Measurements from ENCODE around the gene PRKAG2.

The PRKAG2 gene

GRCh38 chr7:151768805-151769187 lies 108.1 kb downstream of the PRKAG2 start:
- in situ Hi-C loops (cut with HindIII; ENCODE audit: low sequenced_read_pairs): no loop called here
- H3K4me3 ChIP-seq (ENCODE audit: low read depth, low read length): no peak overlapping the region
- TF ChIP-seq CTCF (IDR thresholded peaks at IDR 0.05; ENCODE audit: low read depth, low read length, missing control alignments): no peak
- no peak for DNase-seq (ENCODE audit: low read depth)

GRCh38 chr7:151767557-151767956 lies 109.4 kb downstream of the PRKAG2 start:
- no peak for TF ChIP-seq CTCF (IDR thresholded peaks at IDR 0.05; ENCODE audit: low read depth, low read length, missing control alignments)
- no peak for DNase-seq (ENCODE audit: low read depth)
- H3K4me3 ChIP-seq (ENCODE audit: low read depth, low read length): no peak overlapping the region
- in situ Hi-C loops (cut with HindIII; ENCODE audit: low sequenced_read_pairs): no loop called here

- TF ChIP-seq CTCF (IDR thresholded peaks at IDR 0.05; ENCODE audit: low read depth, low read length, missing control alignments): no peak
- in situ Hi-C loops (cut with HindIII; ENCODE audit: low sequenced_read_pairs): no loop called here
- no peak overlapping the region for H3K4me3 ChIP-seq (ENCODE audit: low read depth, low read length)
- no peak for DNase-seq (ENCODE audit: low read depth)
Observed at GRCh38 chr7:151764056-151764920, 112.6 kb downstream of the PRKAG2 start.

- no peak for DNase-seq (ENCODE audit: low read depth)
- no peak for TF ChIP-seq CTCF (IDR thresholded peaks at IDR 0.05; ENCODE audit: low read depth, low read length, missing control alignments)
- H3K4me3 ChIP-seq (ENCODE audit: low read depth, low read length): no peak overlapping the region
- in situ Hi-C loops (cut with HindIII; ENCODE audit: low sequenced_read_pairs): no loop called here
Observed at GRCh38 chr7:151763420-151763984, 113.4 kb downstream of the PRKAG2 start.

- in situ Hi-C loops (cut with HindIII; ENCODE audit: low sequenced_read_pairs): no loop called here
- H3K4me3 ChIP-seq (ENCODE audit: low read depth, low read length): no peak overlapping the region
- no peak for DNase-seq (ENCODE audit: low read depth)
- no peak for TF ChIP-seq CTCF (IDR thresholded peaks at IDR 0.05; ENCODE audit: low read depth, low read length, missing control alignments)
Observed at GRCh38 chr7:151762583-151763245, 114.2 kb downstream of the PRKAG2 start.

- in situ Hi-C loops (cut with HindIII; ENCODE audit: low sequenced_read_pairs): no loop called here
- TF ChIP-seq CTCF (IDR thresholded peaks at IDR 0.05; ENCODE audit: low read depth, low read length, missing control alignments): no peak
- H3K4me3 ChIP-seq (ENCODE audit: low read depth, low read length): no peak overlapping the region
- no peak for DNase-seq (ENCODE audit: low read depth)
Observed at GRCh38 chr7:151761957-151762356, 115.0 kb downstream of the PRKAG2 start.
